ENCODE measurements around the gene AGPAT2. TPM values are rescaled to one million over a fixed set of nuclear protein-coding genes. Genes with fewer than 3 reads are reported as not detected.

AGPAT2 gene
- total and polyA plus RNA-seq, 2 experiments from 2014 or later: 31.8 to 44.7 TPM

- DNase-seq (ENCODE audit: low spot score) (no peak), ATAC-seq (no peak)
- TF ChIP-seq, protein P1, sequence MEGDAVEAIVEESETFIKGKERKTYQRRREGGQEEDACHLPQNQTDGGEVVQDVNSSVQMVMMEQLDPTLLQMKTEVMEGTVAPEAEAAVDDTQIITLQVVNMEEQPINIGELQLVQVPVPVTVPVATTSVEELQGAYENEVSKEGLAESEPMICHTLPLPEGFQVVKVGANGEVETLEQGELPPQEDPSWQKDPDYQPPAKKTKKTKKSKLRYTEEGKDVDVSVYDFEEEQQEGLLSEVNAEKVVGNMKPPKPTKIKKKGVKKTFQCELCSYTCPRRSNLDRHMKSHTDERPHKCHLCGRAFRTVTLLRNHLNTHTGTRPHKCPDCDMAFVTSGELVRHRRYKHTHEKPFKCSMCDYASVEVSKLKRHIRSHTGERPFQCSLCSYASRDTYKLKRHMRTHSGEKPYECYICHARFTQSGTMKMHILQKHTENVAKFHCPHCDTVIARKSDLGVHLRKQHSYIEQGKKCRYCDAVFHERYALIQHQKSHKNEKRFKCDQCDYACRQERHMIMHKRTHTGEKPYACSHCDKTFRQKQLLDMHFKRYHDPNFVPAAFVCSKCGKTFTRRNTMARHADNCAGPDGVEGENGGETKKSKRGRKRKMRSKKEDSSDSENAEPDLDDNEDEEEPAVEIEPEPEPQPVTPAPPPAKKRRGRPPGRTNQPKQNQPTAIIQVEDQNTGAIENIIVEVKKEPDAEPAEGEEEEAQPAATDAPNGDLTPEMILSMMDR (conservative IDR thresholded peaks at IDR 0.05; ENCODE audit: low read depth in 2 of 2): no peak
- no peak for TF ChIP-seq ZNF331 (CRISPR knock-in tag; IDR thresholded peaks at IDR 0.05; ENCODE audit: low read depth)
- TF ChIP-seq, protein P2, sequence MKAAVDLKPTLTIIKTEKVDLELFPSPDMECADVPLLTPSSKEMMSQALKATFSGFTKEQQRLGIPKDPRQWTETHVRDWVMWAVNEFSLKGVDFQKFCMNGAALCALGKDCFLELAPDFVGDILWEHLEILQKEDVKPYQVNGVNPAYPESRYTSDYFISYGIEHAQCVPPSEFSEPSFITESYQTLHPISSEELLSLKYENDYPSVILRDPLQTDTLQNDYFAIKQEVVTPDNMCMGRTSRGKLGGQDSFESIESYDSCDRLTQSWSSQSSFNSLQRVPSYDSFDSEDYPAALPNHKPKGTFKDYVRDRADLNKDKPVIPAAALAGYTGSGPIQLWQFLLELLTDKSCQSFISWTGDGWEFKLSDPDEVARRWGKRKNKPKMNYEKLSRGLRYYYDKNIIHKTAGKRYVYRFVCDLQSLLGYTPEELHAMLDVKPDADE (IDR thresholded peaks at IDR 0.05): no peak
- no peak for TF ChIP-seq JUNB (IDR thresholded peaks at IDR 0.05; ENCODE audit: unreplicated experiment)
- no peak for TF ChIP-seq POLR2AphosphoS5 (IDR thresholded peaks at IDR 0.05; ENCODE audit: low read depth)
- no peak for TF ChIP-seq CREB1 (CRISPR knock-in tag; IDR thresholded peaks at IDR 0.05; ENCODE audit: low read depth)
- TF ChIP-seq REST (IDR thresholded peaks at IDR 0.05; ENCODE audit: unreplicated experiment): no peak
- TF ChIP-seq NANOG (IDR thresholded peaks at IDR 0.05; ENCODE audit: borderline replicate concordance): no peak
- TF ChIP-seq STAT1 (IDR thresholded peaks at IDR 0.05; ENCODE audit: unreplicated experiment): no peak
- no peak for TF ChIP-seq ZNF114 (CRISPR knock-in tag; IDR thresholded peaks at IDR 0.05)
- TF ChIP-seq, protein P3, sequence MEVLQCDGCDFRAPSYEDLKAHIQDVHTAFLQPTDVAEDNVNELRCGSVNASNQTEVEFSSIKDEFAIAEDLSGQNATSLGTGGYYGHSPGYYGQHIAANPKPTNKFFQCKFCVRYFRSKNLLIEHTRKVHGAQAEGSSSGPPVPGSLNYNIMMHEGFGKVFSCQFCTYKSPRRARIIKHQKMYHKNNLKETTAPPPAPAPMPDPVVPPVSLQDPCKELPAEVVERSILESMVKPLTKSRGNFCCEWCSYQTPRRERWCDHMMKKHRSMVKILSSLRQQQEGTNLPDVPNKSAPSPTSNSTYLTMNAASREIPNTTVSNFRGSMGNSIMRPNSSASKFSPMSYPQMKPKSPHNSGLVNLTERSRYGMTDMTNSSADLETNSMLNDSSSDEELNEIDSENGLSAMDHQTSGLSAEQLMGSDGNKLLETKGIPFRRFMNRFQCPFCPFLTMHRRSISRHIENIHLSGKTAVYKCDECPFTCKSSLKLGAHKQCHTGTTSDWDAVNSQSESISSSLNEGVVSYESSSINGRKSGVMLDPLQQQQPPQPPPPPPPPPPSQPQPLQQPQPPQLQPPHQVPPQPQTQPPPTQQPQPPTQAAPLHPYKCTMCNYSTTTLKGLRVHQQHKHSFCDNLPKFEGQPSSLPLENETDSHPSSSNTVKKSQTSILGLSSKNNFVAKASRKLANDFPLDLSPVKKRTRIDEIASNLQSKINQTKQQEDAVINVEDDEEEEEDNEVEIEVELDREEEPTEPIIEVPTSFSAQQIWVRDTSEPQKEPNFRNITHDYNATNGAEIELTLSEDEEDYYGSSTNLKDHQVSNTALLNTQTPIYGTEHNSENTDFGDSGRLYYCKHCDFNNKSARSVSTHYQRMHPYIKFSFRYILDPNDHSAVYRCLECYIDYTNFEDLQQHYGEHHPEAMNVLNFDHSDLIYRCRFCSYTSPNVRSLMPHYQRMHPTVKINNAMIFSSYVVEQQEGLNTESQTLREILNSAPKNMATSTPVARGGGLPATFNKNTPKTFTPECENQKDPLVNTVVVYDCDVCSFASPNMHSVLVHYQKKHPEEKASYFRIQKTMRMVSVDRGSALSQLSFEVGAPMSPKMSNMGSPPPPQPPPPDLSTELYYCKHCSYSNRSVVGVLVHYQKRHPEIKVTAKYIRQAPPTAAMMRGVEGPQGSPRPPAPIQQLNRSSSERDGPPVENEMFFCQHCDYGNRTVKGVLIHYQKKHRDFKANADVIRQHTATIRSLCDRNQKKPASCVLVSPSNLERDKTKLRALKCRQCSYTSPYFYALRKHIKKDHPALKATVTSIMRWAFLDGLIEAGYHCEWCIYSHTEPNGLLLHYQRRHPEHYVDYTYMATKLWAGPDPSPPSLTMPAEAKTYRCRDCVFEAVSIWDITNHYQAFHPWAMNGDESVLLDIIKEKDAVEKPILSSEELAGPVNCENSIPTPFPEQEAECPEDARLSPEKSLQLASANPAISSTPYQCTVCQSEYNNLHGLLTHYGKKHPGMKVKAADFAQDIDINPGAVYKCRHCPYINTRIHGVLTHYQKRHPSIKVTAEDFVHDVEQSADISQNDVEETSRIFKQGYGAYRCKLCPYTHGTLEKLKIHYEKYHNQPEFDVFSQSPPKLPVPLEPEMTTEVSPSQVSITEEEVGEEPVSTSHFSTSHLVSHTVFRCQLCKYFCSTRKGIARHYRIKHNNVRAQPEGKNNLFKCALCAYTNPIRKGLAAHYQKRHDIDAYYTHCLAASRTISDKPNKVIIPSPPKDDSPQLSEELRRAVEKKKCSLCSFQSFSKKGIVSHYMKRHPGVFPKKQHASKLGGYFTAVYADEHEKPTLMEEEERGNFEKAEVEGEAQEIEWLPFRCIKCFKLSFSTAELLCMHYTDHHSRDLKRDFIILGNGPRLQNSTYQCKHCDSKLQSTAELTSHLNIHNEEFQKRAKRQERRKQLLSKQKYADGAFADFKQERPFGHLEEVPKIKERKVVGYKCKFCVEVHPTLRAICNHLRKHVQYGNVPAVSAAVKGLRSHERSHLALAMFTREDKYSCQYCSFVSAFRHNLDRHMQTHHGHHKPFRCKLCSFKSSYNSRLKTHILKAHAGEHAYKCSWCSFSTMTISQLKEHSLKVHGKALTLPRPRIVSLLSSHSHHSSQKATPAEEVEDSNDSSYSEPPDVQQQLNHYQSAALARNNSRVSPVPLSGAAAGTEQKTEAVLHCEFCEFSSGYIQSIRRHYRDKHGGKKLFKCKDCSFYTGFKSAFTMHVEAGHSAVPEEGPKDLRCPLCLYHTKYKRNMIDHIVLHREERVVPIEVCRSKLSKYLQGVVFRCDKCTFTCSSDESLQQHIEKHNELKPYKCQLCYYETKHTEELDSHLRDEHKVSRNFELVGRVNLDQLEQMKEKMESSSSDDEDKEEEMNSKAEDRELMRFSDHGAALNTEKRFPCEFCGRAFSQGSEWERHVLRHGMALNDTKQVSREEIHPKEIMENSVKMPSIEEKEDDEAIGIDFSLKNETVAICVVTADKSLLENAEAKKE (CRISPR knock-in tag; IDR thresholded peaks at IDR 0.05): no peak
- no peak for TF ChIP-seq EZH2phosphoT487 (IDR thresholded peaks at IDR 0.05; ENCODE audit: unreplicated experiment)
- TF ChIP-seq EZH2 (IDR thresholded peaks at IDR 0.05; ENCODE audit: low read depth, unreplicated experiment): no peak
- Histone ChIP-seq H3K27ac (ENCODE audit: low read depth) (no peak overlapping the region), H3K4me2 (no peak overlapping the region), H3K4me3 (no peak overlapping the region), H2AFZ (no peak overlapping the region), H3K4me1 (ENCODE audit: insufficient read depth) (peaks cover 4% of the 10 kb centered on the region; the same call in 1 of the 2 replicates), H3K9me2 (ENCODE audit: insufficient read depth) (no peaks in the 10 kb centered on the region), H3K79me2 (replicated peaks; ENCODE audit: insufficient read depth) (peaks cover 10% of the 10 kb centered on the region; the same call in 1 of the 2 replicates), H3K36me3 (ENCODE audit: insufficient read depth) (no peaks in the 10 kb centered on the region), H3F3A (replicated peaks; ENCODE audit: low read depth) (0 out of 2 replicates have a peak, but pooled peaks cover 7% of the 10 kb centered on the region), H4K20me1 (replicated peaks; ENCODE audit: insufficient read depth) (peaks cover 7% of the 10 kb centered on the region), H3K27me3 (ENCODE audit: insufficient read depth) (peaks cover 13% of the 10 kb centered on the region)
- peaks cover 3% of the 10 kb centered on the region; the same call in 2 of the 3 replicates for H3K4me1 Mint-ChIP-seq
- H3K36me3 Mint-ChIP-seq (ENCODE audit: low read depth): no peaks in the 10 kb centered on the region
- H3K9me3 Mint-ChIP-seq: no peaks in the 10 kb centered on the region
- H3K4me3 Mint-ChIP-seq: no peak overlapping the region
- no peak overlapping the region for H3K27ac Mint-ChIP-seq
- peaks cover 13% of the 10 kb centered on the region for H3K27me3 Mint-ChIP-seq (ENCODE audit: insufficient read depth, low read depth, poor library complexity)
Observed at GRCh38 chr9:136709454-136710109, 22.3 kb upstream of the AGPAT2 start.
